Brain microvascular endothelial cell (primary cell): ENCODE data around the gene SMIM44.

Experiments
- DNase-seq: peaks from one replicate; pipeline ENCODE4 v3.0.0-alpha.2; 2020
- H3K27ac ChIP-seq: fragments of 250-450 bp; sonication (Bioruptor Pico); 2 replicates; pipeline ENCODE4 v1.5.1; 2020; ENCODE audit warnings: mild to moderate bottlenecking, moderate library complexity
- H3K27me3 ChIP-seq: fragments of 250-450 bp; sonication (Bioruptor Pico); replicated peaks from 2 replicates; pipeline ENCODE4 v1.5.1; 2020; ENCODE audit warnings: mild to moderate bottlenecking
- H3K36me3 ChIP-seq: fragments of 250-450 bp; sonication (Bioruptor Pico); replicated peaks from 2 replicates; pipeline ENCODE4 v1.5.1; 2020; ENCODE audit warnings: mild to moderate bottlenecking
- H3K4me3 ChIP-seq: 2 replicates; pipeline ENCODE4 v1.5.1; 2011; ENCODE audit warnings: low read depth, mild to moderate bottlenecking, control low read depth, low read length, moderate library complexity
- CTCF ChIP-seq: IDR thresholded peaks from 2 replicates; pipeline ENCODE4 v1.5.1; 2011; ENCODE audit warnings: low read depth, mild to moderate bottlenecking, moderate library complexity, low read length, control low read depth, inconsistent platforms; ENCODE audit errors: missing control alignments
- in situ Hi-C: cut with HindIII; loops from 2 replicates; pipeline ENCODE4 v1.10.0; 2017; ENCODE audit warnings: low sequenced_read_pairs, low pct_ligation_motif_present

Gene SMIM44

DNA sequence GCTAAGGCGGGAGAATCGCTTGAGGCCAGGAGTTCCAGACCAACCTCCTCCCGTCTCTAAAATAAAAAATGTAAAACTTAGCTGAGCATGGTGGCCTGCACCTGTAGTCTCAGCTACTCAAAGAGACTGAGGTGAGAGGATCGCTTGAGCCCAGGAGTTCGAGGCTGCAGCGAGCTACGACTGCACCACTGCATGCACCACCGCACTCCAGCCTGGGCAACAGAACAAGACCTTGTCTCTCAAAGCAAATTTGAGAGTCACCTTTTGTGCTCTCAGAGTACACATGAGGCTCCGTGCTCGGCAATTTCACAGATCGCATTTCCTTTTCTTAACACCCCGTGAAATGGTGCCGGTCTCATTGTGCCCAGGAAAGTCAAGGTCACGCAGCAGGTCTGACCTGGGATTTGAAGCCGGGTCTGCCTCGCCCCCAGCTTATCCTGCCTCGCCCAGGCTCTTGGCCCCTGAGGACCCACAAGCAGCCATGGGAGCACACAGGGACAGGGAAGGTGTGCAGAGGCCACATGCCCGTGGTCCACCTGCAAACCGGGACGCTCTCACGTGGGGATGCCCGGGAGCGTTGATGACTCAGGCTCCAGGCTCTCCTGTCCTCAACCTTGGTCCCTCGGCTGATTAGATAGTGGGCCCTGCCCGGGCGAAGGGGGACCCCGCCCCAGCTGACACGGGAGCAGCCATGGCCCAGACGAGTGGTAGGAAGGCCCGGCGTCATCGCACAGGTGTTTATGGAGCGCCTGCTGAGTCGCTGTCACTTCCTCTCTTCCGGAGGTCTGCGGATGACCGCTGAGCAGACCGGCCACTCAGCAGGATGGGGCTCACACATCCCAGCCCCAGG lies 1.8 kb downstream of the SMIM44 start:
- no peak for DNase-seq
- TF ChIP-seq CTCF, result no peak
- in situ Hi-C loops, result no loop called here
- Histone ChIP-seq H3K27ac (no peak overlapping the region), H3K4me3 (no peak overlapping the region), H3K27me3 (peaks cover 4% of the 10 kb centered on the region), H3K36me3 (no peaks in the 10 kb centered on the region)

DNA sequence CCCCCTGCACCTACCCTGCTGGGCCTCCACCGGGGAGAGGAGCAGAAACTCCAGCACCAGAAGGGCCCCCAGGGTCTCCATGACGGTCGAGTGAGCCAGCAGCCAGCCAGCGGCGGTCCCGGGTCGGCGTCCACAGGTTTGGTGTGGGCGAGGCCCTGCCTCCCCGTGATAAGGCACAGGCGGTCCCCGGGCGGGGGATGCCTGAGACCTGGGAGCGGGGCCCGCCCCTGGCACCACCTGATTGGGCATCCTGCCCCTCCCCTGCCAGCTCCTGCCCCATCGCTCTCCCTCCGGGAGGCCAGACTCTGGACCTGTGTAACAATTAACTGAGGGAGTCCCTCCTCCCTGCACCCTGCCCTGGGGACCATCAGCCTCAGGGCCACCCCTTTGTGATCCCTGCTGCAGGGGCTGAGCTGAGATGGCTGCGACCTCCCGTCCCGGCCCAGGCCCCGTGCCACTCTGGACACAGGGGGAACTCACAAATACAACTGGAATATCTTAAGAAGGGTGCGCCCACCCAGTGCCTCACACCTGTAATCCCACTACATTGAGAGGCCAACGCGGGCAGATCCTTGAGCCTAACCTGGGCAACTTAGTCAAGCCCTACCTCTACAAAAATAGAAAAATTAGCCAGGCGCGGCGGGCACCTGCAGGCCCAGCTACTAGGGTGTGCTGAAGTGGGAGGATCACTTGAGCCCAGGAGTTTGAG lies 2.7 kb downstream of the SMIM44 start, which contains the start of gene SMIM24:
Gene SMIM24, minus strand, starts transcription at position 143 of the 709 bp plus-strand sequence. Its CDS starts 62 bp downstream, at position 81.
- Histone ChIP-seq H3K36me3 (no peaks in the 10 kb centered on the region), H3K4me3 (no peak within 1 kb of the TSS), H3K27ac (no peak within 1 kb of the TSS), H3K27me3 (peaks cover 4% of the 10 kb centered on the region)
- no peak for DNase-seq
- in situ Hi-C loops, result no loop called here
- no peak for TF ChIP-seq CTCF

DNA sequence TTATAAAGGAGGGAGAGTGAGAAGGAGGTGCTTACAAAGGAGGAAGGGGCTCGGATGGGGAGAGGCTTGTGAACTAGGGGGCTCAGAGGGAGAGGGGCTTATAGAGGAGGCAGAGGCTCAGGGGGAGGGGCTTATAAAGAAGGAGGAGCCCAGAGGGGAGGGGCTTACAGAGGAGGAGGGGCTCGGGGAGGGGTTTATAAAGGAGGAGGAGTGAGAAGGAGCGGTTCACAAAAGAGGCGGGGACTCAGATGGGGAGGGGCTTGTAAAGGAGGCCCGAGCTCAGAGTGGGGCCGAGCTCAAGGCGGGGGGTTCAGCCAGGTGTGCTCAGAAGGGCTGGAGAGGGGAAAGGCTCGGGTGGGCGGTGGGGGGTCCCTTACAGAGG lies 3.4 kb downstream of the SMIM44 start:
- H3K27me3 ChIP-seq, result peaks cover 4% of the 10 kb centered on the region
- in situ Hi-C loops, result no loop called here
- H3K27ac ChIP-seq, result no peak overlapping the region
- no peaks in the 10 kb centered on the region for H3K36me3 ChIP-seq
- no peak for TF ChIP-seq CTCF
- H3K4me3 ChIP-seq, result no peak overlapping the region
- no peak for DNase-seq

GRCh38 chr19:3479177-3479833 lies 3.9 kb downstream of the SMIM44 start:
- in situ Hi-C loops, result no loop called here
- Histone ChIP-seq H3K27me3 (peaks cover 4% of the 10 kb centered on the region), H3K36me3 (no peaks in the 10 kb centered on the region), H3K4me3 (no peak overlapping the region), H3K27ac (no peak overlapping the region)
- no peak for TF ChIP-seq CTCF
- no peak for DNase-seq

- H3K27me3 ChIP-seq, result peaks cover 4% of the 10 kb centered on the region
- in situ Hi-C loops, result no loop called here
- no peaks in the 10 kb centered on the region for H3K36me3 ChIP-seq
- no peak for DNase-seq
- H3K27ac ChIP-seq, result no peak overlapping the region
- no peak for TF ChIP-seq CTCF
- no peak overlapping the region for H3K4me3 ChIP-seq
Measured at GRCh38 chr19:3478409-3479176, 4.6 kb downstream of the SMIM44 start.
